ENCODE data around the gene PSME1. TPM values are rescaled to one million over a fixed set of nuclear protein-coding genes. Genes with fewer than 3 reads are reported as not detected.

PSME1 gene
- total RNA-seq, 2 donors from 2014 or later = 199 to 235 TPM

DNA sequence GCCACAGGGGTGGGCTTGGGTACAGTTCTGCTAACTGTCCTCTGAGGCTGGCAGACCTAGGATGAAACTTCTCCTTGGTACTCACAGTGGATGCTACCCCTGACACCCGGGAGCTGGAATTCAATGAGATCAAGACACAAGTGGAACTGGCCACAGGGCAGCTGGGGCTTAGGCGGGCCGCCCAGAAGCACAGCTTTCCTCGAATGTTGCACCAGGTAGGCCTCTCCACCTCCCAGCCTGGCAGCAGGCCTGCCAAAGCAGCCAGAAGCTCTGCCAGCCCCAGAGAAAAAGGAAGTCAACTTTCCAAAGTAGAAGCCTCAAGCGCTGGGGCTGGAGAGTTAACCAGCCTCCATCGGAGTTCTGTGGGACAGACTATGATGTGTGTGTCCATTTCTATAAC is 18.8 kb upstream of the PSME1 start:
- H3K4me1 ChIP-seq = peaks cover 6% of the 10 kb centered on the region
- H3K27ac ChIP-seq = no peak overlapping the region
- H3K9me3 ChIP-seq = no peaks in the 10 kb centered on the region
- no peak for DNase-seq
- TF ChIP-seq CTCF (IDR thresholded peaks at IDR 0.05) = no peak
- intact Hi-C loops (cut with DNase I) = no loop called here
- peaks cover 17% of the 10 kb centered on the region for H3K36me3 ChIP-seq
- H3K27me3 ChIP-seq = no peaks in the 10 kb centered on the region
- no peak overlapping the region for H3K4me3 ChIP-seq
- H3K9ac ChIP-seq (ENCODE audit: low read depth in 2 of 2, low read length in 2 of 2) = no peak overlapping the region

GRCh38 chr14:24119691-24120090 is 16.3 kb upstream of the PSME1 start:
- peaks cover 17% of the 10 kb centered on the region for H3K36me3 ChIP-seq
- no peak for TF ChIP-seq CTCF (IDR thresholded peaks at IDR 0.05)

DNA sequence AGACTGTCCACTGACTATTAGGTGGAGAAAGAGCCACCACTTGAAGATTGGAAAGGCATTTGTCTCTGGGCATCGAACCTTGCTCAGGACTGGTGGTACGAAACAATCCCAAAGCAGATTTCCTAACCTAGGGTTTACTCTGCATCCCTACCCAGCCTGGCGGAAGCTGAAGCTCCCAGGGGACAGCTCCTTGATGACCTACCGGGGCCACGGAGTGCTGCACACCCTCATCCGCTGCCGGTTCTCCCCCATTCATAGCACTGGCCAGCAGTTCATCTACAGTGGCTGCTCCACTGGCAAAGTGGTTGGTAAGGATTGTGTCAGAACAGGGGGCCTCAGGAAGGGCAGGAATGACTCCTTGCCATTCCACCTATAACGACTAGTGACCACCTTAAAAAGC is 14.8 kb upstream of the PSME1 start:
- H3K9ac ChIP-seq (ENCODE audit: low read depth in 2 of 2, low read length in 2 of 2) = no peak overlapping the region
- intact Hi-C loops (cut with DNase I) = no loop called here
- no peak for DNase-seq
- H3K4me3 ChIP-seq = no peak overlapping the region
- TF ChIP-seq CTCF (IDR thresholded peaks at IDR 0.05) = no peak
- peaks cover 17% of the 10 kb centered on the region for H3K36me3 ChIP-seq
- H3K27ac ChIP-seq = no peak overlapping the region
- peaks cover 3% of the 10 kb centered on the region for H3K4me1 ChIP-seq
- H3K27me3 ChIP-seq = no peaks in the 10 kb centered on the region
- H3K9me3 ChIP-seq = no peaks in the 10 kb centered on the region

More at GRCh38 chr14:24119691-24120090, 16.3 kb upstream of the PSME1 start:
- Histone ChIP-seq H3K27me3 (no peaks in the 10 kb centered on the region), H3K27ac (no peak overlapping the region), H3K4me1 (peaks cover 6% of the 10 kb centered on the region), H3K9me3 (no peaks in the 10 kb centered on the region), H3K4me3 (no peak overlapping the region), H3K9ac (ENCODE audit: low read depth in 2 of 2, low read length in 2 of 2) (no peak overlapping the region)
- no peak for DNase-seq
- intact Hi-C loops (cut with DNase I) = no loop called here

DNA sequence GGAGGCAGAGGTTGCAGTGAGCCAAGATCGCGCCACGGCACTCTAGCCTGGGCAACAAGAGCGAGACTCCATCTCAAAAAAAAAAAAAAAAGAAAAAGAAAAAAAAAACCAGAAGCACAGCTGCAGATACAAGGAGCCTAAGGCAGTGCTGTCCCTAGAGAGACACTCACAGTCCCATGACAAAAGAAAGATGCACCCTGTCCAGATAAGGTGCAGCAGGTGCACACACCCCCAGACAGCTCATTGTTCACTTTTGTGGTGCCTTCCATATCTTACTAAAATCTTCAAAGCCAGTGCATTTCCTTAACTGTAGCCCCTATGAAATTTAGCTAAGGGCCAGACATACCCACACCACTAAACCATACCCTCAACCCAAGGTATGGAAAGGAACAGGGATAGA is 13.6 kb upstream of the PSME1 start:
- no peaks in the 10 kb centered on the region for H3K9me3 ChIP-seq
- DNase-seq = no peak
- H3K4me3 ChIP-seq = no peak overlapping the region
- peaks cover 17% of the 10 kb centered on the region for H3K36me3 ChIP-seq
- H3K4me1 ChIP-seq = no peaks in the 10 kb centered on the region
- no peak overlapping the region for H3K9ac ChIP-seq (ENCODE audit: low read depth in 2 of 2, low read length in 2 of 2)
- TF ChIP-seq CTCF (IDR thresholded peaks at IDR 0.05) = no peak
- intact Hi-C loops (cut with DNase I) = no loop called here
- no peak overlapping the region for H3K27ac ChIP-seq
- H3K27me3 ChIP-seq = no peaks in the 10 kb centered on the region

DNA sequence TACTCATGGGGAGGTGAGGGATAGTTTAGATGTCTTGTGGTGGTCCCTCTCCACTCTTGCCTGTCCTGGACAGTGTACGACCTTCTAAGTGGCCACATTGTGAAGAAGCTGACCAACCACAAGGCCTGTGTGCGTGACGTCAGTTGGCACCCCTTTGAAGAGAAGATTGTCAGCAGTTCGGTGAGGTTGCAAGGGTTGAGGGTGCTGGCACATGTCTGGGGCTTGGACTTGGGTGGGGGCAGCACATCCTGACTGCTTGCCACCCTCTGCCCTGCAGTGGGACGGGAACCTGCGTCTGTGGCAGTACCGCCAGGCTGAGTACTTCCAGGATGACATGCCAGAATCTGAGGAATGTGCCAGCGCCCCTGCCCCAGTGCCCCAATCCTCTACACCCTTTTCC is 13.1 kb upstream of the PSME1 start:
- Histone ChIP-seq H3K27me3 (no peaks in the 10 kb centered on the region), H3K9me3 (no peaks in the 10 kb centered on the region), H3K27ac (no peak overlapping the region), H3K4me3 (no peak overlapping the region), H3K4me1 (no peaks in the 10 kb centered on the region), H3K9ac (ENCODE audit: low read depth in 2 of 2, low read length in 2 of 2) (no peak overlapping the region), H3K36me3 (peaks cover 17% of the 10 kb centered on the region)
- no peak for TF ChIP-seq CTCF (IDR thresholded peaks at IDR 0.05)
- intact Hi-C loops (cut with DNase I) = no loop called here
- DNase-seq = no peak

All from colonic mucosa (tissue), 4 donors.